Measurements from ENCODE around the gene MACROD2. TPM values are rescaled to one million over a fixed set of nuclear protein-coding genes. Genes with fewer than 3 reads are reported as not detected.

Gene MACROD2
- total RNA-seq, 1 experiment from 2014 or later: 1.4 TPM

DNA sequence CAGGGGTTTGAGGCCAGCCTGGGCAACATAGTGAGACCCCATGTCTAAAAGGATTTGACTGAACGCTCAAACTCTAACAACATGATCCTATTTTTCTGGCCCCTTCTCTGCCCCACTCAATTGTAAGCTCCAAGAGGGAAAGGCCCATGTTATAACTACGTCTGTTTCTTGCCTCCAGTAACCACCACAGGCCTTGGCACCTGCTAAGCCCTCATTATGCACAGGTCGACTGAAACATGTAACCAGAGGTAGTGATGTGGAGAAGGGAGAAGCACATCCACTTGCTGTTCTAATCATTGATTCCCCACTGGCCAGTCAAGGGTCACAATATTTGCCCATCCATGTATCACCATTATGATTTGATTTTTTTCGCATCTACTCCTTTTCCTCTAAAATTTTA, 2102.5 kb downstream of the MACROD2 start:
- Histone ChIP-seq H3K9me3 (ENCODE audit: low read depth, low read length, poor library complexity, severe bottlenecking) (peaks cover 6% of the 10 kb centered on the region), H3K4me1 (ENCODE audit: insufficient read depth, low read length, poor library complexity, severe bottlenecking) (no peaks in the 10 kb centered on the region), H3K4me3 (ENCODE audit: low read depth, low read length, poor library complexity, severe bottlenecking) (no peak overlapping the region), H3K27me3 (replicated peaks; ENCODE audit: insufficient read depth, low read depth, low read length, poor library complexity) (no peaks in the 10 kb centered on the region), H3K36me3 (ENCODE audit: insufficient read depth, low read length, poor library complexity, severe bottlenecking) (no peaks in the 10 kb centered on the region), H3K27ac (ENCODE audit: low read depth, low read length, poor library complexity, severe bottlenecking) (no peak overlapping the region)
- CTCF ChIA-PET: no interaction called here
- TF ChIP-seq, protein P1, sequence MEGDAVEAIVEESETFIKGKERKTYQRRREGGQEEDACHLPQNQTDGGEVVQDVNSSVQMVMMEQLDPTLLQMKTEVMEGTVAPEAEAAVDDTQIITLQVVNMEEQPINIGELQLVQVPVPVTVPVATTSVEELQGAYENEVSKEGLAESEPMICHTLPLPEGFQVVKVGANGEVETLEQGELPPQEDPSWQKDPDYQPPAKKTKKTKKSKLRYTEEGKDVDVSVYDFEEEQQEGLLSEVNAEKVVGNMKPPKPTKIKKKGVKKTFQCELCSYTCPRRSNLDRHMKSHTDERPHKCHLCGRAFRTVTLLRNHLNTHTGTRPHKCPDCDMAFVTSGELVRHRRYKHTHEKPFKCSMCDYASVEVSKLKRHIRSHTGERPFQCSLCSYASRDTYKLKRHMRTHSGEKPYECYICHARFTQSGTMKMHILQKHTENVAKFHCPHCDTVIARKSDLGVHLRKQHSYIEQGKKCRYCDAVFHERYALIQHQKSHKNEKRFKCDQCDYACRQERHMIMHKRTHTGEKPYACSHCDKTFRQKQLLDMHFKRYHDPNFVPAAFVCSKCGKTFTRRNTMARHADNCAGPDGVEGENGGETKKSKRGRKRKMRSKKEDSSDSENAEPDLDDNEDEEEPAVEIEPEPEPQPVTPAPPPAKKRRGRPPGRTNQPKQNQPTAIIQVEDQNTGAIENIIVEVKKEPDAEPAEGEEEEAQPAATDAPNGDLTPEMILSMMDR (conservative IDR thresholded peaks at IDR 0.05; ENCODE audit: low read depth, low read length): no peak
- TF ChIP-seq EZH2 (IDR thresholded peaks at IDR 0.05; ENCODE audit: borderline replicate concordance, low read depth, low read length, poor library complexity, severe bottlenecking): no peak
- intact Hi-C loops (cut with micrococcal nuclease; ENCODE audit: unreplicated experiment): loop anchor here (10.0 kb wide), 1 partner anchor 63 kb away; no protein-coding TSS in a partner anchor
- BruUV-seq (replicated peaks): no TSS peak
- no peak for DNase-seq (ENCODE audit: low spot score)
- POLR2A ChIA-PET (ENCODE audit: low non-redundant PET): no interaction called here

DNA sequence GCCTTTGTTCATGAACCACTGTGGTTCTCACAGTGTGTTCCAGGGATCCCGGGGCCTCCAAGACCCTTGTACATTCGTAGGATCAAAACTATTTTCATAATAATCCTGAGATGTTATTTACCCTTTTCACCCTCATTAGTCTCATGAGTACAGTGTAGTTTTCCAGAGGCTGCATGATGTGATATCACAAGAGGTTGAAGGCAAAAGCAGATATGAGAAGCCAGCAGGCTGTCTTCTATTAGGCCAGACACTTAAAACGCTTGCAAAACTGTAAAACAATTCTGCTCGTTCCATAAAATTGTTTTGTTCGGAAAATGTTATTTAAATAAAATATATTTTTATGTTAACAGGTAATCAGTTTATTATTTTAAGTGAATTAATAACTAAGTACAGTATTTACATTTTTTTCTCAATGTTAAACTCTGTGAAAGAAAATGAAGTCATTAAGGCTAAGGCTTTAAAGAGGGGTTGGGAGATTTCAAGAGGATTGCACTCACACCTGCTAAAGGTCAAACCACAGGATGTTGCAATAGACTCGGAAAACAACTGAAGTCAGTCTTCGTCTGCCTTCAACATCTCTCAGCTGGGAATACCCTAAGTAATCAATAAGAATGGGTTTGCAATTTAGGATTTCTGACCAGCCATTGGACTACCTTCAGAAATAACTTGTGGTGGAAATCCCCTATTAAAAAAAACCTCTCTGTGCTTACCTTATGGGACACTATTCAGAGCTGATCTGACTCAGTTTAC, 2103.7 kb downstream of the MACROD2 start:
- no TSS peak for BruUV-seq (replicated peaks)
- intact Hi-C loops (cut with micrococcal nuclease; ENCODE audit: unreplicated experiment): loop anchor here (10.0 kb wide), 1 partner anchor 64 kb away; no protein-coding TSS in a partner anchor
- no peak overlapping the region for H3K4me3 ChIP-seq (ENCODE audit: low read depth, low read length, poor library complexity, severe bottlenecking)
- no peak for TF ChIP-seq EZH2 (IDR thresholded peaks at IDR 0.05; ENCODE audit: borderline replicate concordance, low read depth, low read length, poor library complexity, severe bottlenecking)
- TF ChIP-seq, protein P1 (conservative IDR thresholded peaks at IDR 0.05; ENCODE audit: low read depth, low read length): no peak
- no peaks in the 10 kb centered on the region for H3K36me3 ChIP-seq (ENCODE audit: insufficient read depth, low read length, poor library complexity, severe bottlenecking)
- no peaks in the 10 kb centered on the region for H3K4me1 ChIP-seq (ENCODE audit: insufficient read depth, low read length, poor library complexity, severe bottlenecking)
- peaks cover 3% of the 10 kb centered on the region for H3K9me3 ChIP-seq (ENCODE audit: low read depth, low read length, poor library complexity, severe bottlenecking)
- POLR2A ChIA-PET (ENCODE audit: low non-redundant PET): no interaction called here
- no peaks in the 10 kb centered on the region for H3K27me3 ChIP-seq (replicated peaks; ENCODE audit: insufficient read depth, low read depth, low read length, poor library complexity)
- DNase-seq (ENCODE audit: low spot score): no peak
- no peak overlapping the region for H3K27ac ChIP-seq (ENCODE audit: low read depth, low read length, poor library complexity, severe bottlenecking)
- CTCF ChIA-PET: no interaction called here

DNA sequence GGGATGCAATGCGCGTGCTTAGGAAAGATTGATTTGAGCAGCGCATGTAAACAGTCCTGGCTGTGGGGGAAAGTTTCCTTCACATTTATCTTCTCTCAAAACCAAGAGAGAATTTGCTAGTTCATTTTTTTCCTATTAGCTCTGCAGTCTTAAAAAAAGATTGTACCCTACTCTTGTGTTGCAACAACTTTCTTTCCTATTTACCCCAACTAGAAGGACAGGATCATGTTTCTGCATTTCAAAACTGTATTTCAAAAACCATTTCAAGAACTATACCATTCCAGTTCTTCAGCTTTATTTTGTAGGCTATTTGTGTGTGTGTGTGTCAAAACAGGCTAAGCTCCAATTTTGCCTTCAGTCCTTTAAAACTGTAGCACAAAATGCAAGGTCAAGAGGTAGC, 2104.8 kb downstream of the MACROD2 start:
- Histone ChIP-seq H3K27me3 (replicated peaks; ENCODE audit: insufficient read depth, low read depth, low read length, poor library complexity) (no peaks in the 10 kb centered on the region), H3K4me3 (ENCODE audit: low read depth, low read length, poor library complexity, severe bottlenecking) (no peak overlapping the region), H3K27ac (ENCODE audit: low read depth, low read length, poor library complexity, severe bottlenecking) (no peak overlapping the region), H3K36me3 (ENCODE audit: insufficient read depth, low read length, poor library complexity, severe bottlenecking) (no peaks in the 10 kb centered on the region), H3K9me3 (ENCODE audit: low read depth, low read length, poor library complexity, severe bottlenecking) (no peaks in the 10 kb centered on the region), H3K4me1 (ENCODE audit: insufficient read depth, low read length, poor library complexity, severe bottlenecking) (no peaks in the 10 kb centered on the region)
- BruUV-seq (replicated peaks): no TSS peak
- CTCF ChIA-PET: no interaction called here
- TF ChIP-seq, protein P1 (conservative IDR thresholded peaks at IDR 0.05; ENCODE audit: low read depth, low read length): no peak
- no peak for TF ChIP-seq EZH2 (IDR thresholded peaks at IDR 0.05; ENCODE audit: borderline replicate concordance, low read depth, low read length, poor library complexity, severe bottlenecking)
- intact Hi-C loops (cut with micrococcal nuclease; ENCODE audit: unreplicated experiment): no loop called here
- POLR2A ChIA-PET (ENCODE audit: low non-redundant PET): no interaction called here
- DNase-seq (ENCODE audit: low spot score): no peak
